ENCODE data around the gene SLC44A3. TPM values are rescaled to one million over a fixed set of nuclear protein-coding genes. Genes with fewer than 3 reads are reported as not detected.

The SLC44A3 gene
- total RNA-seq, 1 donor from 2014 or later = 0.77 TPM

DNA sequence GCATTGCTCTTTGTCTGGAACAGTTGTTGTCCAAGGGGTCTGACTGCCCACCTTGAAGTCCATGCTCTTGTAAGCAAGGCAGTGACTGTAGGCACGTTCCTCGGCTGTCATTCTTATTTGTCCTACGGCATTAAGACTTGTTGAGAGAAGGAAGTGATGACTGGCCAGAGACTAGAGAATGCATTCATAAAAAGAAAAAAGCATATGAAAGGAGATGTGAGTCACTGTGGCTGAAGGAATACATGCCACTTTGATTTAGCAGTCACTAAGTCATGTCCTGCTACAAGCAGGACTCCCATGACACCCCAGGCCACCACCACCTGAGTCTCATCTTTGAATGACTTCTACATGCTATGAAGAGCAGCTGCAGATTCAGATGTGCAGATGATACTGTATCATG lies 56.2 kb downstream of the SLC44A3 start:
- H3K36me3 Mint-ChIP-seq (ENCODE audit: low read depth) = peaks cover 3% of the 10 kb centered on the region
- H3K4me1 Mint-ChIP-seq = peaks cover 14% of the 10 kb centered on the region
- TF ChIP-seq CTCF (conservative IDR thresholded peaks at IDR 0.05) = no peak
- no peak overlapping the region for H3K27ac Mint-ChIP-seq (ENCODE audit: unreplicated experiment)
- no peaks in the 10 kb centered on the region for H3K27me3 Mint-ChIP-seq (ENCODE audit: low read depth)
- DNase-seq (ENCODE audit: low read depth, low spot score) = no peak
- H3K9me3 Mint-ChIP-seq = peaks cover 5% of the 10 kb centered on the region
- no peak overlapping the region for H3K4me3 Mint-ChIP-seq

- Mint-ChIP-seq H3K36me3 (ENCODE audit: low read depth) (peaks cover 3% of the 10 kb centered on the region), H3K4me1 (peaks cover 4% of the 10 kb centered on the region), H3K9me3 (peaks cover 5% of the 10 kb centered on the region), H3K4me3 (no peak overlapping the region), H3K27ac (ENCODE audit: unreplicated experiment) (no peak overlapping the region), H3K27me3 (ENCODE audit: low read depth) (no peaks in the 10 kb centered on the region)
- no peak for TF ChIP-seq CTCF (conservative IDR thresholded peaks at IDR 0.05)
- DNase-seq (ENCODE audit: low read depth, low spot score) = no peak
Measured at GRCh38 chr1:94878329-94878728, 58.2 kb downstream of the SLC44A3 start.

DNA sequence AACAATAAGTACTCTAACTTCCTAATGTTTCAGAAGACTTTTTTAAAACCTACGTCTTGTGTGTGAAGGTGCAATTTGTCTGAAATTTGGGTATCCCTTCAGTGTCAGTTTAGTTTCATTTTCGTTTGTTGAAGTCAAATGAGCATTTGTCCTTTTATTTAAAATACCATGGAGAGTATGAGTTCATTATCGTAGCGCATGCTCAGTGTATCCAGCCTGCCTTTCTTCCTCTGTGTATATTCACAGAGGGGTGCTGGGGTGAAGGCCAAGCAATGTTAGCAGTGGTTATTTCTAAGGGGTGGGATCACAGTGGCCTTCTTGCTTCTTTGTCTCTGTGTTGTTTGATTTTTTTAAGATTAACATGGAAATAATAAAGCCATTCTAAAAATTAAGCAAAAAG lies 63.5 kb downstream of the SLC44A3 start:
- peaks cover 38% of the 10 kb centered on the region for H3K4me1 Mint-ChIP-seq
- no peaks in the 10 kb centered on the region for H3K36me3 Mint-ChIP-seq (ENCODE audit: low read depth)
- H3K27ac Mint-ChIP-seq (ENCODE audit: unreplicated experiment) = no peak overlapping the region

GRCh38 chr1:94884106-94884505 lies 63.9 kb downstream of the SLC44A3 start:
- no peak overlapping the region for H3K4me3 Mint-ChIP-seq
- no peaks in the 10 kb centered on the region for H3K27me3 Mint-ChIP-seq (ENCODE audit: low read depth)
- TF ChIP-seq CTCF (conservative IDR thresholded peaks at IDR 0.05) = no peak
- peaks cover under 1% of the 10 kb centered on the region for H3K36me3 Mint-ChIP-seq (ENCODE audit: low read depth)
- no peak for DNase-seq (ENCODE audit: low read depth, low spot score)
- peaks cover 42% of the 10 kb centered on the region for H3K4me1 Mint-ChIP-seq
- no peaks in the 10 kb centered on the region for H3K9me3 Mint-ChIP-seq
- peak overlapping the region; percentile 79 for H3K27ac Mint-ChIP-seq (ENCODE audit: unreplicated experiment)

More for the DNA sequence above, 63.5 kb downstream of the SLC44A3 start:
- no peaks in the 10 kb centered on the region for H3K27me3 Mint-ChIP-seq (ENCODE audit: low read depth)
- TF ChIP-seq CTCF (conservative IDR thresholded peaks at IDR 0.05) = no peak
- H3K4me3 Mint-ChIP-seq = no peak overlapping the region
- no peak for DNase-seq (ENCODE audit: low read depth, low spot score)
- no peaks in the 10 kb centered on the region for H3K9me3 Mint-ChIP-seq

DNA sequence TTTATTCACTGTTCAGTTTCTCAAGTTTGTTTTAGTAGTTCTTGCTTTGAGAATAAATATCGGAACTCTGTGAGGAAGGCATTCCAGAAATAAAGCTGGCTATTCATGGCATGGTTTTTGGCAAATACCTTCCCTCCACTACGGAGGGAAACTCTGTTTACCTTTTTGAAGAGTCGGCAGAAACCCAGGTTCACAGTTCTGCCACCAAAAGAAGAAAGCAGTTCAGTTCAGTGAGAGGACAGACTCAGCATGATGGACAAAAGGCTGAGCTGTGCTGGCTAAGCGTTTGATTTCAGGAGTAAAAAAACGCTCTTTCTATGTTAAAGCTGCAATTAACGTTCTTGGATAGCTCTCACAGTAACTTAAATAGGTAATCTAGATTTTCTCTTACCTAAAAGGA lies 64.3 kb downstream of the SLC44A3 start:
- peaks cover 45% of the 10 kb centered on the region for H3K4me1 Mint-ChIP-seq
- peaks cover 2% of the 10 kb centered on the region for H3K36me3 Mint-ChIP-seq (ENCODE audit: low read depth)
- H3K27me3 Mint-ChIP-seq (ENCODE audit: low read depth) = no peaks in the 10 kb centered on the region
- peak overlapping the region; percentile 79 for H3K27ac Mint-ChIP-seq (ENCODE audit: unreplicated experiment)
- H3K9me3 Mint-ChIP-seq = no peaks in the 10 kb centered on the region
- no peak for DNase-seq (ENCODE audit: low read depth, low spot score)
- H3K4me3 Mint-ChIP-seq = no peak overlapping the region
- TF ChIP-seq CTCF (conservative IDR thresholded peaks at IDR 0.05) = no peak

GRCh38 chr1:94886361-94886760 lies 66.2 kb downstream of the SLC44A3 start:
- DNase-seq (ENCODE audit: low read depth, low spot score) = no peak
- Mint-ChIP-seq H3K27ac (ENCODE audit: unreplicated experiment) (peak overlapping the region; percentile 72), H3K27me3 (ENCODE audit: low read depth) (no peaks in the 10 kb centered on the region), H3K36me3 (ENCODE audit: low read depth) (peaks cover 14% of the 10 kb centered on the region), H3K4me3 (no peak overlapping the region), H3K9me3 (no peaks in the 10 kb centered on the region), H3K4me1 (peaks cover 49% of the 10 kb centered on the region)
- TF ChIP-seq CTCF (conservative IDR thresholded peaks at IDR 0.05) = no peak
